ENCODE data around the gene HOXD8.
A peak's percentile ranks its signal among the peaks of the same experiment; 100 is the strongest.

HOXD8 gene

GRCh38 chr2:176120364-176121189, 8.9 kb upstream of the HOXD8 start:
- H3K4me3 Mint-ChIP-seq, result peak overlapping the region in 1 of 2 donors; percentile 19
- H3K4me1 Mint-ChIP-seq (ENCODE audit: low read depth in 2 of 2), result peaks cover 4 to 9% of the 10 kb centered on the region in 2 donors

DNA sequence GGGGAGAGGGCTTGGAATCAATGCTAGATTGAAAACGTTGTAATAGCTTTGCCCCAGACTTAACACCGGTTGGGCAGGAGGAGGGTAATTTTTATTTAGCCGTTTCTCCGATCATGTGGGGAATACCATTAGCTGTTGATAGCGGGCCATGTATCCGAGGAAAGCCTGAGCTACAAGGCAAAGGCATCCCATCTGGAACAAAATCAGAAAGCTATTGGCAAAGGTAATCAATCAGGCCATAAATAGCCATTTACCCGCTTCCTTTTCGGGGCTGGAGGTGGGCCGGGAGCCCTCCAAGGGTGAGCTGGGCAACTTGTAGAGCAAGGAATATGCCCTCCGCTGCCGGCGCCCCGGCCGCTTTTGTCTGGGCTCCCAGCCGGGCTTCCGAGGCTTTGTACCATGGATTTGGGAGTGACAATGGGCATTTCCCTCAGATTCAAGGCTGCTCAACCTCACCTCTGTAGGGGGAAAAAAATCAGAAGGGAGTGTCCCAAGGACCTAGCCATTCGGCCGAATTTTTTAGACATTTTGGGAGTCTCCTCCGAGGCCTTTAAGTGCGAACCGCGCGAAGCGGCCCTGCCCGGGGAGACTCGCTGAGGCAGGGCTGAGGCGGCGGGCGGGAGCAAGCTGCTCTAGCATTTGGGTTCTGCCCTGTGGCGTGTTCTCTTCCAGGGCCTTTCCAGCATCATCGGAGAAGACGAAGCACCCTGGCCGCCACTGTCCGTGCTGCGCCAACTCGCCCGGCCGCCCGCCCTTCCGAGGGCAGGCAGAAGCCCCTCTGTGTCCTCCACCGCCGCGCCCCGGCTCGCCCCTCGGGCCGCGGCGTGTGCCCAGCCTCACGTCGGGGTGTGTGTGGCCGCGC, 8.1 kb upstream of the HOXD8 start:
- DNase-seq (no peak), ATAC-seq (replicated peaks) (no peak)
- H3K36me3 Mint-ChIP-seq (ENCODE audit: insufficient read depth), result peaks cover 51% of the 10 kb centered on the region
- H3K9me3 Mint-ChIP-seq, result no peaks in the 10 kb centered on the region
- peaks cover 83 to 85% of the 10 kb centered on the region in 2 donors for H3K27me3 Mint-ChIP-seq
- peak overlapping the region in 1 of 2 donors; percentile 20 for H3K27ac Mint-ChIP-seq
- H3K4me3 Mint-ChIP-seq, result peak overlapping the region in 1 of 2 donors; percentile 19
- H3K4me1 Mint-ChIP-seq (ENCODE audit: low read depth in 2 of 2), result peaks cover 4 to 9% of the 10 kb centered on the region in 2 donors

More at GRCh38 chr2:176120364-176121189, 8.9 kb upstream of the HOXD8 start:
- Mint-ChIP-seq H3K27me3 (peaks cover 83 to 85% of the 10 kb centered on the region in 2 donors), H3K27ac (peak overlapping the region in 1 of 2 donors; percentile 20), H3K9me3 (no peaks in the 10 kb centered on the region), H3K36me3 (ENCODE audit: insufficient read depth) (peaks cover 56% of the 10 kb centered on the region)
- no peak for ATAC-seq (replicated peaks)
- DNase-seq, result no peak

- H3K4me1 Mint-ChIP-seq (ENCODE audit: low read depth in 2 of 2), result peaks cover 6 to 9% of the 10 kb centered on the region in 2 donors
- peaks cover 49% of the 10 kb centered on the region for H3K36me3 Mint-ChIP-seq (ENCODE audit: insufficient read depth)
- H3K9me3 Mint-ChIP-seq, result no peaks in the 10 kb centered on the region
- H3K4me3 Mint-ChIP-seq, result peak overlapping the region; percentile 43 to 49
- ATAC-seq (replicated peaks) (peak; percentile 35), DNase-seq (no peak)
- H3K27me3 Mint-ChIP-seq, result peaks cover 83 to 85% of the 10 kb centered on the region in 2 donors
- H3K27ac Mint-ChIP-seq, result no peak overlapping the region
These were observed 7.3 kb upstream of the HOXD8 start for GRCh38 chr2:176122052-176122682.

GRCh38 chr2:176122683-176123410, 6.7 kb upstream of the HOXD8 start, which contains the start of gene HOXD9:
HOXD9 (plus strand) TSS chr2:176122719; CDS start chr2:176122769, 50 bp downstream.
- DNase-seq (no peak), ATAC-seq (replicated peaks) (peak; percentile 51)
- peaks cover 44% of the 10 kb centered on the region for H3K36me3 Mint-ChIP-seq (ENCODE audit: insufficient read depth)
- peak within 1 kb of the TSS in 1 of 2 donors; percentile 44 for H3K27ac Mint-ChIP-seq
- peaks cover 83 to 85% of the 10 kb centered on the region in 2 donors for H3K27me3 Mint-ChIP-seq
- no peaks in the 10 kb centered on the region for H3K9me3 Mint-ChIP-seq
- H3K4me1 Mint-ChIP-seq (ENCODE audit: low read depth in 2 of 2), result peaks cover 5 to 12% of the 10 kb centered on the region in 2 donors
- peak within 1 kb of the TSS; percentile 43 to 49 for H3K4me3 Mint-ChIP-seq

GRCh38 chr2:176123411-176124109, 5.9 kb upstream of the HOXD8 start:
- Mint-ChIP-seq H3K27ac (peak overlapping the region in 1 of 2 donors; percentile 44), H3K4me1 (ENCODE audit: low read depth in 2 of 2) (peaks cover 8 to 12% of the 10 kb centered on the region in 2 donors), H3K36me3 (ENCODE audit: insufficient read depth) (peaks cover 47% of the 10 kb centered on the region), H3K4me3 (peak overlapping the region; percentile 16 to 40), H3K27me3 (peaks cover 83 to 85% of the 10 kb centered on the region in 2 donors), H3K9me3 (no peaks in the 10 kb centered on the region)
- ATAC-seq (replicated peaks) (no peak), DNase-seq (no peak)

GRCh38 chr2:176124110-176124946, 5.2 kb upstream of the HOXD8 start:
- H3K36me3 Mint-ChIP-seq (ENCODE audit: insufficient read depth), result peaks cover 55% of the 10 kb centered on the region
- H3K9me3 Mint-ChIP-seq, result no peaks in the 10 kb centered on the region
- H3K27ac Mint-ChIP-seq, result no peak overlapping the region
- H3K27me3 Mint-ChIP-seq, result peaks cover 83 to 85% of the 10 kb centered on the region in 2 donors
- DNase-seq, result no peak
- H3K4me1 Mint-ChIP-seq (ENCODE audit: low read depth in 2 of 2), result peaks cover 9 to 13% of the 10 kb centered on the region in 2 donors
- peak overlapping the region; percentile 16 to 24 for H3K4me3 Mint-ChIP-seq
- no peak for ATAC-seq (replicated peaks)

GRCh38 chr2:176124947-176125771, 4.3 kb upstream of the HOXD8 start:
- peaks cover 9 to 13% of the 10 kb centered on the region in 2 donors for H3K4me1 Mint-ChIP-seq (ENCODE audit: low read depth in 2 of 2)
- peaks cover 75 to 77% of the 10 kb centered on the region in 2 donors for H3K27me3 Mint-ChIP-seq
- DNase-seq, result no peak
- no peaks in the 10 kb centered on the region for H3K9me3 Mint-ChIP-seq
- H3K36me3 Mint-ChIP-seq (ENCODE audit: insufficient read depth), result peaks cover 56% of the 10 kb centered on the region
- H3K27ac Mint-ChIP-seq, result no peak overlapping the region
- ATAC-seq (replicated peaks), result no peak
- no peak overlapping the region for H3K4me3 Mint-ChIP-seq

GRCh38 chr2:176125772-176126054, 3.8 kb upstream of the HOXD8 start:
- H3K27me3 Mint-ChIP-seq, result peaks cover 72 to 75% of the 10 kb centered on the region in 2 donors

DNA sequence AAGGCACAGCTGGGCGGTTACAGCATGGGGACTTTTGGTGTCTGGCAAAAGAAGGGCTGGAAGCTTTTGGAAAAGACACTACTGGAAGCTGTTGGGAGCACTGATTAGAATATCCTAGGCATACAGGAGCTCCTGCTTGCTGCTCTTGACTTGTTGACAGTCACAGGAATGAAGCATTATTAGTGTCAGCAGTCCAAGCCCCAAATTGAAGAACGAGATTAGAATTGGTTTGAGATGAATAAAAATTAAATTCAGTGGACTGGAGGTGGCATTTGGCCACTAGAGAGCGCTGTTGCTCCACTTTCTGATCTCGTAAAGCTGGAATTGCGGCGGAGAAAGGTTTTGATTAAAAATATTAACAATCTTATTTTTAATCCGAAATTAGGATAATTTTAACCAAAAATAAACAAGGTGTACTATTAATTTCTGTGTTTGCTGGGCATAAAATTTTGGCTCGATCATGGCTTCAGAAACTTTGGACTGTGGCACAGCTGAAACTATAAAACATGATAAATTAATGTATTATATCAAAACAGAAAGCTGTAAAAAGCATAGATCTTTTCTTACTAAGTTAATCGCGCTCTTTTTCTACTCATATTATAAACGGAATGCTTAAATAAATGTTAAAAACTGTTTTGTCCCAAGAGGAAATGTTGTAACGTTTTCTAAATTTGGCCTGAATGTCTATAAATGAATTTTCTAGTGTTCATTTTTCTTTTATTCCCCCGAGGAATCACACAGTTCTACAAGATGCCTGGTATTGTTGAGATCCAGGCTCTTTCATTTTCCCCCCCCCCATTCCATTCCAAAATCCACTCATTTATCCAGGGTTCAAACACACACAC, 2.4 kb upstream of the HOXD8 start:
- no peaks in the 10 kb centered on the region for H3K9me3 Mint-ChIP-seq
- H3K27ac Mint-ChIP-seq, result no peak overlapping the region
- peaks cover 55% of the 10 kb centered on the region for H3K36me3 Mint-ChIP-seq (ENCODE audit: insufficient read depth)
- DNase-seq, result peak; percentile 67 to 72 (median 69)
- peaks cover 74 to 78% of the 10 kb centered on the region in 2 donors for H3K27me3 Mint-ChIP-seq
- ATAC-seq (replicated peaks), result no peak
- H3K4me1 Mint-ChIP-seq (ENCODE audit: low read depth in 2 of 2), result peaks cover 9 to 15% of the 10 kb centered on the region in 2 donors
- H3K4me3 Mint-ChIP-seq, result no peak overlapping the region

More at GRCh38 chr2:176125772-176126054, 3.8 kb upstream of the HOXD8 start:
- no peak for ATAC-seq (replicated peaks)
- H3K9me3 Mint-ChIP-seq, result no peaks in the 10 kb centered on the region
- no peak overlapping the region for H3K27ac Mint-ChIP-seq
- peaks cover 55% of the 10 kb centered on the region for H3K36me3 Mint-ChIP-seq (ENCODE audit: insufficient read depth)
- peaks cover 9 to 13% of the 10 kb centered on the region in 2 donors for H3K4me1 Mint-ChIP-seq (ENCODE audit: low read depth in 2 of 2)
- H3K4me3 Mint-ChIP-seq, result no peak overlapping the region
- no peak for DNase-seq

- Mint-ChIP-seq H3K27ac (peak overlapping the region; percentile 57 to 78), H3K4me1 (ENCODE audit: low read depth in 2 of 2) (peaks cover 10 to 19% of the 10 kb centered on the region in 2 donors), H3K9me3 (no peaks in the 10 kb centered on the region), H3K36me3 (ENCODE audit: insufficient read depth) (peaks cover 55% of the 10 kb centered on the region), H3K27me3 (peaks cover 80 to 83% of the 10 kb centered on the region in 2 donors), H3K4me3 (peak overlapping the region; percentile 28 to 32)
- ATAC-seq (replicated peaks), result no peak
- no peak for DNase-seq
These were observed 1.8 kb upstream of the HOXD8 start for GRCh38 chr2:176127774-176128072.

Data from effector memory CD8-positive, alpha-beta T cell (primary cell).